Activated CD4-positive, alpha-beta T cell treated with anti-CD3 and anti-CD28 coated beads, Interleukin-10, Interleukin-2, amounts not matched to agents 100 ng/mL and 50 ng/mL, durations not matched to agents 16 hours and 8 hours (primary cell): ENCODE measurements around the gene OCLN.
"Not testable (repeated sequence)": the region's sequence is repeated elsewhere in the genome, so short reads cannot be mapped to it uniquely, and the experiment has no call there.

Experiments
- DNase-seq: peaks from one replicate; pipeline ENCODE4 v3.0.0-alpha.2; 2020

OCLN gene

GRCh38 chr5:69491838-69492390, 676 bp upstream of the OCLN start:
- DNase-seq: no peak

GRCh38 chr5:69492923-69493395, 369 bp downstream of the OCLN start:
- DNase-seq: no peak

- DNase-seq: peak; percentile 20
These were observed 975 bp downstream of the OCLN start for GRCh38 chr5:69493396-69494133.

- no peak for DNase-seq
These were observed 1.9 kb downstream of the OCLN start for GRCh38 chr5:69494452-69494851.

GRCh38 chr5:69497006-69497520, 4.5 kb downstream of the OCLN start:
- DNase-seq: no peak

- DNase-seq: no peak
These were observed 5.8 kb downstream of the OCLN start for GRCh38 chr5:69498384-69498783.

GRCh38 chr5:69502367-69502766, 9.8 kb downstream of the OCLN start:
- no peak for DNase-seq

- no peak for DNase-seq
These were observed 10.3 kb downstream of the OCLN start for GRCh38 chr5:69502767-69503488.

GRCh38 chr5:69504036-69504435, 11.4 kb downstream of the OCLN start:
- DNase-seq: no peak

- no peak for DNase-seq
These were observed 12.7 kb downstream of the OCLN start for GRCh38 chr5:69505306-69505705.

- DNase-seq: no peak
These were observed 16.6 kb downstream of the OCLN start for GRCh38 chr5:69509212-69509611.

- DNase-seq: no peak
These were observed 18.1 kb downstream of the OCLN start for GRCh38 chr5:69510694-69511093.

- DNase-seq: no peak
These were observed 20.2 kb downstream of the OCLN start for GRCh38 chr5:69512740-69513260.

GRCh38 chr5:69515570-69515969, 23.0 kb downstream of the OCLN start:
- not testable (repeated sequence) for DNase-seq

- no peak for DNase-seq
These were observed 24.2 kb downstream of the OCLN start for GRCh38 chr5:69516769-69517168.

- no peak for DNase-seq
These were observed 25.2 kb downstream of the OCLN start for GRCh38 chr5:69517763-69518212.

- no peak for DNase-seq
These were observed 26.7 kb downstream of the OCLN start for GRCh38 chr5:69519285-69519684.

GRCh38 chr5:69522035-69522434, 29.4 kb downstream of the OCLN start:
- DNase-seq: no peak

- DNase-seq: no peak
These were observed 32.9 kb downstream of the OCLN start for GRCh38 chr5:69525490-69525889.

- DNase-seq: no peak
These were observed 34.1 kb downstream of the OCLN start for GRCh38 chr5:69526660-69527059.

- DNase-seq: no peak
These were observed 34.7 kb downstream of the OCLN start for GRCh38 chr5:69527128-69527770.

- DNase-seq: no peak
These were observed 35.4 kb downstream of the OCLN start for GRCh38 chr5:69528035-69528434.

GRCh38 chr5:69528609-69529008, 36.0 kb downstream of the OCLN start:
- no peak for DNase-seq
